Occipital lobe (tissue), 2 donors: ENCODE data around the gene MELTF. TPM values are rescaled to one million over a fixed set of nuclear protein-coding genes. Genes with fewer than 3 reads are reported as not detected.
"Not testable (repeated sequence)": the region's sequence is repeated elsewhere in the genome, so short reads cannot be mapped to it uniquely, and the experiment has no call there.

Experiments
- DNase-seq: peaks from one replicate; lab custom pipeline; 2025; lab: John Stamatoyannopoulos, UW
- total RNA-seq: library from RNA; depleted of rRNA; stranded (reverse); fragments of >200 nt; gene quantifications from one replicate; pipeline ENCODE4 v1.2.3, GENCODE V29; 2014

Gene MELTF
- 1.7 TPM for total RNA-seq

DNA sequence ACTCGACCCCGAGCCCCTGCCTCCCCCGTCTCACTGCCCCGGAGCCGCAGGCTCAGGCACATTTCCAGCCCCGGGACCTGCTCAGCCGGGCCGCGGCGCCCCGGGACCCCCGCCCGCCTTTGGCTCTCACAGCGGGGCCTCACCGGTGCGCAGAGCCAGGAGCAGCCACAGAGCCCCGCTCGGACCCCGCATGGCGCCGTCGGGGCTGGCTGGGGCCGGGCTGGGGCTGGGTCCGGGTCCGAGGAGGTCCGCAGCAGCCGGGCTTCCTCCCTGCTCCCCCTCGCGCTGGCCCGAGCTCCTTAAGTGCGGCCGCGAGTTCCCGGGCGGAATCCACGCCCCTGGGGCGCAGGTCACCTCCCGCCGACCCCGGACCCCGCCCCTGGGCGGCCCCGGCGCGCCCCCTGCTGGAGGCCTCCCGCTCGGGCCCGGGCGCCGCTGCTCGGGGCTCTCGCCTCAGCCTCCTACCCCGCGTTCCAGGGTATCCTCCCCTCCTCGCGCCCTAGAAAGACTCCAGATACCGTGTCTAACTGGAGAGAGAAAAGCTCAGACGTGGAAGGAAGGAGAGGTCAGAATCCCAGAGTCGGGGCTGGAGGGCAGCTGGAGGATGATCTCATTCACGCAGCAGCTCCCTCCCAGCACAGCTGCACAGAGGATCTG, at the start of gene MELTF:
TSS of gene MELTF (minus strand) at position 307 of the 657 bp plus-strand sequence. CDS start at position 192, 115 bp downstream.
- no peak for DNase-seq

DNA sequence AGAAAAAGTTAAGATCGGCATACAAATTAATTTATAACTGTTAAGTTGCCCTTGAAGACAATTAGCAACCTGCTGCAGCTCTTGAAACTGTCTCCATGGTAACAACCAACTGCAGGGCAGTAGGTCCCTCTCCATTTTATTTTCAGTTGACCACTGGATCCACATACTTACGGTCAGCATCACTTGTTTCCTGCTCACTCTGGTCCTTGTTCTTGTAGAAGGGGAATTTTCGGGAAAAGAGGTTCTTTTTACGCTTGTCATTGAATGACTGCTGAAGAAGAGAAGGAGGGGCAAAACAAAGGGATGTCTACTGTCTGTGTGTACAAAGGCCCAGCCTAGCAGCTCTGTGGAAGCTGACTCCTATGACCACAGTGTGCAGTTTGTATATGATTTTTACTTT, 46.8 kb upstream of the MELTF start:
- DNase-seq = no peak

DNA sequence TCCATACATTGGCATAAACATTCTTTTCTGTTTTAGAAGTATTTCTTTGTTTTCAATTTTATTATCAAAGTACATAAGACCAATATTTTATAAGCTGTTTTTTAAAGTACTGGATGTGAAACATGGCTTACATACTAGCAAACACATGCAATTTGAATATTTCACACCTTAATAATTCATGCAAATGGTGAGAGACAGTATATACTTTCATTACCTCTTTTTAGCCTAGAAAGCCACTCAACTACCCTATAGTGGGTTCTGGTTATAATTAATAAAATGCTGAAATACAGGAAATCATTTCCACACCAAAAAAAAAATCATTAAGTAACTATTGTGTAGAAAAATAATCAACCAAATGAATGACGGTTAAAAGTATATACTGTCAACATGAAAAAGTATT, 38.5 kb upstream of the MELTF start:
- DNase-seq = no peak

DNA sequence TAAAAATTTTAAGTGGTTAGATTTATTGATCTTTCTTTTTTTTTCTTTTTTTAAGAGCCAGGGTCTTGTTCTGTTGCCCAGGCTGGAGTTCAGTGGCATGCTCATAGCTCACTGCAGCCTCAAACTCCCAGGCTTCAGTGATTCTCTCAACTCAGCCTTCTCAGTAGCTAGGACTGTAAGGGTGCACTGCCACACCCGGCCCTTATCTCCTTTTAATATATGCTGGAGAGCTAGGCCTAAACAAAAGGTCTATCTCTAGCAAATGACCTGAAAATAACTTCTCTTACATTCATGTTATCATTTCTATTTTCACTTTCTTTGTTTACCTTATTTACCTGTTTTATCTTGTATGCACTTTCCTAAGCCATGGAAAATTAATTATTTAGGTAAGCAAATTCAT, 35.2 kb upstream of the MELTF start:
- DNase-seq = no peak

DNA sequence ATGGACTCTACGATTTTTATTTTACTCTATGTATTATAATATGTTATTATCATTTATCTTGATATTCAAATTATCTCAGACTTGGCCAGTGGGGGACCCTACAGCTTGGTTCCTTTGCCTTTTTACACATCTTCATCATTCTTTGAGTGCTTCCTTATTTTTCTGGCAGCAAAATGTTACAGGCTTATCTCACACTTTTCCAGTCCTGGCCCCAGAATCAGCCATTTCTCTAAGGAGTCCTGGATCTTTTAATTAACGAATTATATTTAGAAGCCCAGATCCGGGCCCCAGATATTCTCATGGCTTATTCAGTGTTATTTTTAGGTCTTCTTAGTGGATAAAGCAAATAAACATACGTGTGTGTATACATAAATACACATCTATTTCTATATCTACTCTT, 32.8 kb upstream of the MELTF start:
- no peak for DNase-seq

DNA sequence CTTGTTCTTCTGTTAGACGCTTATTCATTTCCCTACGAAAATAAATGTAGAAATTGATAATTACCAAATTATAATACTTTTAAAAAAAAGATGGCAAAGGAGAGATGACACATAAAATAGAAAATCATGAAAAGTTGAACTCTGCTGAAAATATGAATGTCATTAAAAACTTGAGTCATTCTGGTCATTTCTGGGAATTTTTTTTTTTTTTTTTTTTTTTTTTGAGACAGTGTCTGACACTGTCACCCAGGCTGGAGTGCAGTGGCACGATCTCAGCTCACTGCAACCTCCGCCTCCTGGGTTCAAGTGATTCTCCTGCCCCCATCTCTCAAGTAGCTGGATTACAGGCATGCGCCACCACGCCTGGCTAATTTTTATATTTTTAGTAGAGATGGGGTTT, 22.0 kb upstream of the MELTF start:
- DNase-seq = not testable (repeated sequence)

DNA sequence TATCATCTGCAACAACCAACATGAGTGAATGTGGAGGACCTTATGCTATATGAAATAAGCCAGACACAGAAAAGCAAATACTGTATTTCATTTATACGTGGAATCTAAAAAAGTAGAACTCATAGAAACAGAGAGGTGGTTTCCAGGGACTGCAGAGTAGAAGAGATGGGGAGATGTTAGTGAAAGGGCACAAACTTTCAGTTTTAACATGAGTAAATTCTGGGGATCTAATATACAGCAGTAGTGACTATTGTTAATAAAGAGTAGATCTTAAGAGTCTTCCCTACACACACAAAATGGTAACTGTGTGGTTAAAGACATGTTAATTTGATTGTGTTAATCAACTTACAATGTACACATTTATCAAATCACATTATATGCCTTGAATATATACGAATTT, 20.9 kb upstream of the MELTF start:
- DNase-seq = no peak

DNA sequence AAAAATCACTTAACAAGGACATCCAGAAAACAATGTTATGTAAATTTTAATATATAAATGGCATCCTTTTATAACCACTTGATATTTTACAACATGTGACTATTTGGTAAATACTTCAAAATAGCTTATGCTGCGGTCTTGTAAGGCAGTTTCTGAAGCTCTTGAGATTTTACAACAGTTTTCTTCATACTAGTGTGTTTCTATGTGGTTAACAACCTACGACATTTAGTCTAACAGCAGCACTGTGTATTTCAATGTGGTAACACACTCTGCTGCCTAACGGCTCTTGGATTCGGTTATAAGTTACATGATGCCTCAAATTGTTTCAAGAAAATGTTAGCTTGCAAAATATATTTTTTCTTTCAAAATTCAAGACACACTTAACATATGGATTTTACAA, 12.9 kb upstream of the MELTF start:
- no peak for DNase-seq

DNA sequence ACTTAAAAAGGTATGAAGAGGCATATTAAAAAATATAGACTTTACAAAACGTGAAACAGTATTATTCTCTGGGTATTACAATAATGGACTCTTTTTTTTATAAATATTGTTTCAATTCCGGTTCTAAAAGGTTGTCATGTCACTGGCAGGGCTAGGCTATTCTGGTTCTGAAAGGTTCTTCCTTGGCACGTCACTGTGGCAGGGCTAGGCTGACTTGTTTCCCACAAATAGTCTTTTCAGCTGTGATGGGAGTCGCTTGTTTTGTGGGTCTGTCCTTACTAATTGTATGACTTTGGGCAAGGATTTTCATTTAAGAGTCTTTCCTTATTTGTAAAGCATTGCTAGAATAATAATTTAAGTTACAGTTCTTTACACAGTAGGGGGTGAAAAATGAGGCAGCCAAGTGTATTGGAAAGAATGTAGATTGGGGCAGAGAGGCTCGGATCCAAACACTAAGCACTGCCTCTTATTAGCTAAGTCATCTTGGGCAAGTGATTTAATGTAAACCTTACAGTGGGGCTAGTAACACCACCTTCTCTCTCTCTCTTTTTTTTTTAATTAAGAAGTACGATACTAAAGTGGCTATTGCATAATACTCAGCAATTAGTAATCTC, 12.4 kb upstream of the MELTF start:
- no peak for DNase-seq

DNA sequence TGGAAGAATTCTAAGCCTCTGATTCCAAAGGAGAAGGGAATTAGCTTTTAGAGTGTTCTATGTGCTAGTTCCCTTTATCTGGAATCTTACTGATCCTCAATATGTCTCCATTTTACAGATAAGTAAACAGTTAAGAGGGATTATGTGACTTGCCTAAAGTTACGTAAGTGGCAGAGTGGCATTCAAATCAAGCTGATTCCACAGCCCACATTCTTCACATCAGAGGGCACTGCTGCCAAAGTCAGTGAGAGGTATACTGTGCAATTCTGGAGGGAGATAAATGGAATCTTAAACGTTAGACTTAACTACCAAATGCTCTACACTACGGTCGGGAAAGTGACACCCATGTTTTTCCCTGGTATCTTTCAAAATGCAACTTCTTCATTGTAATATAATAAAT, 11.0 kb upstream of the MELTF start:
- DNase-seq = no peak

DNA sequence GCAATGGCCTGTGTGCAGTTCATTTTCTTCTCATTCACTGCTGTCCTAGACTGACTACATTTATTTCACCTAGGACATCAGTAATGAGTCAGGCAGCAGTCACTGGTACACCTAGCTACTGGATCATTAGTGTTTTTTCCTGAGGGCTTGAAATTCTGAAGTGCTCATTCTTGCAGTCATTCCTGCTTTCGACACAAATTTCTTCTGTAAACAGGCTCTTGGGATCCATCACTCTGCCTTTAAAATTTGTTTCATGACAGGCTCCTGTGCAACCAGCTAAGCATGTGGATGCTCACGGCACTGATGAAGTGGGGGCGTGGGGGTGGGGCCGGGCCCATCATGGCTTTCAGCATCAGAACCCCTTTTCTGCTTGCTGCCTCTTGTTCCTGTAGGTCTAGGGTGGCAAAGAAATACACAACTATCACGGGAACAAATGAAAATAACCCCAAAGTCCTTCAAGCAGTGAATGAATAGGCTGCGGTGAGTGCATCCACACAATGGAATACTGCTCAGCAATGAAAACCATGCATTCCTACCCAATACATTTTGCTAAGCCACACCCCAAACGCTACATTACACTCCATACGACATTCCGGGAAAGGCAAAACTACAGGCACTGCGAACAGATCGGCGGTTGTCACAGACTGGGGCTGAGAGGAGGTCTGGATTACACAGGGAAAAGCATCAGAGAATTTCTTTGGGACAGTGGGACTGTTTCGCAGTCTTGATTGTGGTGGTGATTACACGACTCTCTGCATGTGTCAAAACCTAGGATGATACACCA, 9.3 kb upstream of the MELTF start:
- no peak for DNase-seq

DNA sequence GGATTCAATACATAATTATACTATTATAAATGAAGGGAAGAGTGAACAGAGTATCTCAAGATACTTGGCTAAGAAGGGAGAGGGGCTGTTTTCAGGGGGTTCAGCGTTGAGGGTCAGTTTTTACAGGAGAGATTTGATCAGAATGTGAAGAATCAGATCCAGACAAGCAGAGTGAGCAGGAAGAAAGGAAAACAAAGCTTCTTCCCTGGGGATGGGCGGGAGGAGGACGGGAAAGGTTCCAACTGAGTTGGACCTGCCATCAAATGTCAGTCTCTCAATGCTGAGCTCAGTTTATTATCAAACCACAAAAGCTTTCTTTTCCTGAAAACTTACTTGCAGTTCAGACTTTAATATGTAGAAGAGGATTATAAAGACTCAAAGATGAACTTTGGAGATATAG, 6.0 kb upstream of the MELTF start:
- DNase-seq = no peak

DNA sequence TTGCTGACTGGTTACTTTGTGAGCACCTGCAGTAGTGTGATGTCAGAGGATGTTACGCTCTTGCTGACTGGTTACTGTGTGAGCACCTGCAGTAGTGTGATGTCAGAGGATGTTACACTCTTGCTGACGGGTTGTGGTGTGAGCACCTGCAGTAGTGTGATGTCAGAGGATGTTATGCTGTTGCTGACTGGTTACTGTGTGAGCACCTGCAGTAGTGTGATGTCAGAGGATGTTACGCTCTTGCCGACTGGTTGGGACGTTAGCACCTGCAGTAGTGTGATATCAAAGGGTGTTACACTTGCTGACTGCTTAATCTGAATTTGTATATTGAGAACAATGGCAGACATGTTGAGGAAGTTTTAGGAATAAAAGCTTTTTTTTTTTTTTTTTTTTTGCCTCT, 5.2 kb upstream of the MELTF start:
- DNase-seq = not testable (repeated sequence)

DNA sequence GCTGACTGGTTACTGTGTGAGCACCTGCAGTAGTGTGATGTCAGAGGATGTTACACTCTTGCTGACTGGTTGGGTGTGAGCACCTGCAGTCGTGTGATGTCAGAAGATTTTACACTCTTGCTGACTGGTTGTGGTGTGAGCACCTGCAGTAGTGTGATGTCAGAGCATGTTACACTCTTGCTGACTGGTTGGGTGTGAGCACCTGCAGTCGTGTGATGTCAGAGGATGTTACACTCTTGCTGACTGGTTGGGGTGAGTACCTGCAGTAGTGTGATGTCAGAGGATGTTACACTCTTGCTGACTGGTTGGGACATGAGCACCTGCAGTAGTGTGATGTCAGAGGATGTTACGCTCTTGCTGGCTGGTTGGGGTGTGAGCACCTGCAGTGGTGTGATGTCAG, 4.1 kb upstream of the MELTF start:
- DNase-seq = not testable (repeated sequence)

DNA sequence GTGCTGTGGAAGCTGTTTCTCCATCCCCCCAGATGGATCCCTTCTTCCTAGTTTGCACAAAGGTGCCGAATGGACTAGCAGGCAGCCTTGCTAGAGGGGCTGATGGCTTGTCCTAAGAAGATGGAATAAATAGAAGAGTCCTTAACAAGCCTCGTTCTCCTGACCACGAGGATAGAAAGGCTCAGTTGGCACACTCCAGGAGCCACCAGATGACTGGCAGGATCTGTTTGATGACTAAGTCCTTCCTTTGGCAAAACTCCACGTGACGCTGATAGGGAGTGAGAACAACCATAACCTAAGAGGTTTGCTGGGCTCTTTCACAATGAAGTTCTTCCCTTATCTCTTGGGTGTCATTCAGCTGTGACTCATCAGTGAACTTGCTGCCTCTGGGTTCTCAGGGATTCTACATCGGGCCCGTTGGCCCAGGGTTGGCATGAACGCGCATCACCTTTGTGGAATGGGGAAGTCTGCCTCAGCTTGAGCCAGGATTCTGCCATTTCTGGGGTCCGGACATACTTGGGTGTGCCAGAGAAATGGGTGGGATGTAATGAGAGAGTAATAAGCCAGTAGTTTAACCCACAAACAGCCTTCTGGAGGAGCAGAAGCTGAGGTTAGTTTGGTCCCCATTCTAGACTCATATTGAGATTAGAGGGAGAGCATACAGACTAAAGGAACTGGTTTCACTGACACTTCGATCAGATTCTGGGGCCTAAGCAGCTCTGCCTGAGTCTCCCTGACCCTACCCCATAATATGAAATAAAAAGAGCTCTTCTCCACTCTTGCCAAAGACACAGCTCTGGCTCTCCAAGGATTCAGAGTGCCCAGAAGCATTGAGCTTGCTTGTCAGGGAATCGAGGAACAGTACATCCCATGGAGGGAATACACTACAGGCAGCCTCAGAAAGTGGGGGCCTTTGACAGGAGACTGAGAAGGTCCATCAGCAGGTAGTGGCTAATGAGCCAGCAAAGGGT, 2.0 kb upstream of the MELTF start:
- no peak for DNase-seq

DNA sequence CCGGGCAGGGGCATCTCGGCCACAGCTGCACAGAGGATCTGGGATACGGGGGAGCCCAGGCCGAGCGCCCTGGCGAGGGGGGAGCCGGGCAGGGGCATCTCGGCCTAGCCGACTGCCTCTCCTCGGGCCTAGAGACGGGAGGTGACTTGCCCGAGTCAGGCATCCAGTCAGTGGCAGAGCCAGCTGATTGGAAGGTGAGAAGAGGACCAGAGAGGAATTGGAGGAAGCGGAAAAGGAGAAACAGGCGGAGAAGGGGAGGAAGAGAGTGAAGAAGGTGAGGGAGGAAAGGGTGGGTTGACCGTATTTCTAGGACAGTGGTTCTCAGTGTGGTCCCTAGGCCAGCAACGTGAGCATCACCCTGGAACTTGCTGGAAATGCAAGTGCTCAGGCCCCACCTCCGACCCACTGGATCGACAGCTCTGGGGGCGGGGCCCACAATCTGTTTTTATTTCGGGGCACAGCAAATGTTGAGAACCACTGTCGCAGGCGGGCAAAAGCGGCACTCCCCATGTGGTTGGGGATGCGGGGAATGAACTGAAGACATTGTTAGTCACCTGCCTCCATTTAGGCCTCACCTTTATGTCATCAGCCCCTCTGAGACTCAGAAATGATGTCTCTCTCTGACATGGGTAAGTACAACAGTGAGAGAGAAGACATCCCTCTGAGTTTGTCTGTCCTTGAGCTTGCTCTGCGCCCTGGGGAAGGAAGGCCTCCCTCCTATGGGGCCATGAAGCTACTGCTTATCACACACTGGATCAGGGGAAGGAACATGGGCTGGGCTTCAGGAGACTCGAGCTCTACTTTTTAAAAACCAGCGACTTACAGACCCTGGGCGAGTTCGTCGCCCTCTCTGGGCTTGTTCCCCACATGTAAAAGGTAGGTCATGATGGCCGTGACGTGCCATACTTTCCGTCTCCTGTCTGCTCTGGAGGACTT, 1.0 kb upstream of the MELTF start:
- DNase-seq = no peak

DNA sequence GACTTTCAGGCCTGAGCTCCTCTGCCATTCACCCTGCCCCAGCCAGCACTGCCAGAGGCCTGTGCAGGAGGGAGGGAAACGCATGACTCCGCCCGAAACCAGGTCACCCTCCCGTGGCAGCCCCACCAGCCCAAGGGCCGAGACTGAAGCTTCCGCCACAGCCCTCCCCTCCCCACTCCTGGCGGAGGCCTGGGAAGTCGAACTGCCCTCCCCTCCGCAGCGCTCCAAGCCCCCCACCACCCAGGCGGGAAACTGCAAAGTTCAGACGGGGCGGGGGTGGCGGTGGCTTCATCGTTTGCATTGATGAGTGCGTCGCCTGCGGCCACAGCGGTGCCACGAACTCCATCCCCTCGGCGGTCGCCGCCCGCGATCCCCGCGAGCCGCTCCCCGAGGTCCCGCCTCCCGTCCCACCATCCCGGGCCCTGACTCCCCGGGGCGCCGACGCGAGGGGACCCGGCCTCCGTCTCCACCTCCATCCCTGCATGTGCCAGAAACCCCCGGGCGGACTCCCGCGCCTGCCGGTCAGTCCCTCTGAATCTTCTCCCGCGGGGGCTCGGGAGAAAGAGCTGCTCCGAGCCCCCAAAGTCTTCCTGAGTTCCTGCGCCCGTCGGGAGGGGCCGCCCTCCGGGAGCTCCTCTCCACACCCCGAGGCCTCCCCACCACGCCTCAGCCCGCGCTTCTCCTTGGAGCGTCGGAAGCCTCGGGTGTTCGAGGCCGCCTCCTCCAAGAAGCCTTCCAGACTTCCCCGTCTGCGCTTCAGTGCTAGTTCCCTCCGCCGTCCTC, 698 bp downstream of the MELTF start:
- no peak for DNase-seq

DNA sequence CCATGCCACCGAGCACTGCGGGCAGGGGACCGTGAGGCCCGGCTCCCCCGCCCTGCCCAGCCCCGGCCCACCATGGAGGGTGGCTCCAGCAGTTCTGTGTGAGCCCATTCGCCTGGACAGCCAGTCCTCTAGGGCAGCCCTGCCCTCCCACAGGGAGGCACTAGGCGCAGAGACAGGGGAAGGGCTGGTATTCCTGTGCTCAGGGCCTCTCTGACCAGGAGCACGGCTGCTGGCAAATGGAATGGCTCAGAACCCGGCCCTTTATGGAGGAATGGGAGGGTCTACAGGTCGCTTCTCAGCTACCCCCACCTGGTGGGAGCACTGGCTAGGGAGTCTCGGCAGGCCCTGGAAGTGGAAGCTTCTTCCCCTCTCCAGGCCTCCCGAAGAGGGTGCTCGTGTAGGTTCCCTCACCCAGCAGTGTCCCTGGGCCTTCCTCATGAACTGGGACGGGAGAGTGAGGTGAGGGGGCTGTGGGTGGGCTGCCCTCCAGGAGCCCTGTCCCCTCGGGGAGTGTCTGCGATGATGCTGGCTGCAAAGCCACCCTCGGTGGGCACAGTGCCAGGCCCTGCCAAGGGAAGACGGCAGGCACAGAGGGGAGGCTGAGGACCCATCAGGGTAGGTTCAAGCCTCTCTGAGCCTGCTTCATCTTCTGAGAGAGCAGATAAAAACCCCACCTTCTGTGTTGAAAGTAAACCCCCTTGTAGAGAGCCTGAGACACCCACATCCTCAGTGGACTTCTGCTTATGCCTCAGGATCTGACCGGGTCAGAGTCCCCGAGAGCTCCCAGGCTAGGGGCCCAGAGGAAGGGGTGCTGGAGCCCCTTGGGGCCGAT, 1.5 kb downstream of the MELTF start:
- DNase-seq = no peak
